NCI-H2227 treated with DMSO at 0.1 percent for 48 hours (cell line): ENCODE results near the gene HAGHL.

ENCODE experiments used
- DNase-seq: peaks from one replicate; lab custom pipeline; 2025; lab: John Stamatoyannopoulos, UW

Gene HAGHL

DNA sequence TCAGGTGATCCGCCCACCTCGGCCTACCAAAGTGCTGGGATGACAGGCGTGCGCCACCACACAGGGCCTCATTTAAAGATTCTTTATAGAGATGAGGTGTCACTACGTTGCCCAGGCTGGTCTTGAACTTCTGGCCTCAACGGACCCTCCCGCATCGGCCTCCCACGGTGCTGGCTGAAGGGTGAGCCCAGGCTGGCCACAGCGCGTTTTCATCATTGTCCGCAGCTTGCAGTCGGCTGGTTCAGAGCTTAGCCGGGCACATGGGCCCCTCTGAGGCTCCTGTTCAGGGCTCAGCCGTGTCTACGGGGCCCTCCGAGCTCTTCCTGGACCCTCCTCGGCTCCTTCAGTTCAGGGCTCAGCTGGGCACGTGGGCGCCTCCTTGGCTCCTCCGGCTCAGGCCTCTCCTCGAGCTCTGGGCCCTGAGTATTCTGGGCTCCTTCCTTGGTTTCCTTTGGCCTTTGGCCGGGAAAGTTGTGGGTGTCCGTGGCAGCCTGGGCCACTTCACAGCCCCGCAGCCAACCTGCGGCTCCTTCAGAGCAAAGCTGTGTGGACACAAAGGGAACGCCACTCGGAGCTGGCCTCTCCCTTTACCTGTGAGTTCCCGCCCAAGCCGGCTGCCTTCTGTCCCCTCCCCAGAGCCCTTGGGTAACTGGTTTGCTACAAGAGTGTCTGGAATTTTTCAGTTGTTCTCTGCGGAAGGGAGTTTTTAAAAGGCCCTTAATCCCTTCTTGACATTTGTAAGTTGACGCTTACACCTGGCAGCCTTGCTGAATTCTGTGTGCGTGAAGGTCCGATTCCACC, 32.4 kb downstream of the HAGHL start:
- no peak for DNase-seq

GRCh38 chr16:760065-760464, 33.2 kb downstream of the HAGHL start:
- DNase-seq: no peak

- DNase-seq: no peak
Observed at GRCh38 chr16:760545-761343, 33.8 kb downstream of the HAGHL start, which contains the start of gene MSLN. MSLN (plus strand) TSS chr16:760734; CDS start chr16:762681, 1,947 bp downstream.

- no peak for DNase-seq
Observed at GRCh38 chr16:761625-762513, 35.0 kb downstream of the HAGHL start.

DNA sequence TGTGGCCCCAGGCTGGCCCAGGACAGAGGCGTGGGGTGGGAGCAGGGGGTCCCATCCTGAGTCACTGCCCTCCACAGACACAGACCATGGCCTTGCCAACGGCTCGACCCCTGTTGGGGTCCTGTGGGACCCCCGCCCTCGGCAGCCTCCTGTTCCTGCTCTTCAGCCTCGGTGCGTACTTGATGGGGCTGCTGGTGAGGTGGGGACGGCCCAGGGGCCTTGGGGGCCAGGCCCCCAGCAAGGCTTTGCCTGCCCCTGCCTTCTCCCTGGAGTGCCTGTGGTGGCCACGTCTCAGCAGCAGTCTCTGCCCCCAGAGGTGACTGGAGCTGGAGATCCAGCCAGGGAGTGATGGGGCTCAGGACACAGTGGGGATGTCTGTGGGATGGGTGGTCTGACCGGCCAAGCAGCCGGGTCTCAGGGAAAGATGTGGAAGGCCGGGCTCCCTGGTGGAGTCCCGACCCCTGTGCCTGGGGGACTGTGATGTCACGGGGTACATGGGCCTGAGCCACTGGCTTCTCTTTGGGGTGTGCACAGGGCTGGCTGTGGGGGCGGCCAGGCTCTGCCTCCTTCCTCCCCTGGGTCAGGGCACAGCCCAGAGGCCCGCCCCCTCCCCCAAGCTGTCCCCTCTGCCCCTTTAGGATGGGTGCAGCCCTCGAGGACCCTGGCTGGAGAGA, 35.8 kb downstream of the HAGHL start:
- no peak for DNase-seq

DNA sequence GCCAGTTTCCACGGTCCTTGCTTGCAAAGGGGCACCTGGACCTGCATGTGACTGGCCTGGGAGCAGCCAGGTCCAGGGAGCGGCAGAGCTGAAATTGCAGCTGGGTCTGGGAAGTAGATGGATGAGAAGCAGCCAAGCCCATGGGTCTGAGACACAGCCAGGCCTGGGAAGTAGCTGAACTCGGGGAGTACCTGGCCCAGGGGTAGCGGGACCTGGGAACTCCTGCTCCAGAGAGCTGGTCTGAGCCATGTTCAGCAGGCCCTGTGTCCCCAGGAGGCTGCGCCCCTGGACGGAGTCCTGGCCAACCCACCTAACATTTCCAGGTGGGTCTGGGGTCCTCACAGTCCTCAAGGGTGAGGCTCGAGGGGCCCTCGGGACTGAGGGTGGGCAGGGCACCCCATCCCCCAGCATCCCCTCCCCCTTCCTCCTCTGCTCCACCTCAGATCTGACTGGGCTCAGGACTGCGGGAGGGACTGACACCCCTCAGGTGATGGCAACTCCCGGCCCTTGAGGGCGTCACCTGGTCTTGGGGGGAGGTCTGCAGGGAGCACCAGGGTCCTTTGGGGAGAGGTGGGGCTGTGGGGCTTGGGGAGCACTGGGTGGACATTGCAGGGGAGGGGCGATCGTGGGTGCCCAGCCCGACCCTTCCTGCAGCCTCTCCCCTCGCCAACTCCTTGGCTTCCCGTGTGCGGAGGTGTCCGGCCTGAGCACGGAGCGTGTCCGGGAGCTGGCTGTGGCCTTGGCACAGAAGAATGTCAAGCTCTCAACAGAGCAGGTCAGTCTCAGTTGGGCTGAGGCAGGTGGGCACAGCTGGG, 36.7 kb downstream of the HAGHL start:
- DNase-seq: no peak

GRCh38 chr16:764184-764750, 37.4 kb downstream of the HAGHL start:
- DNase-seq: no peak

GRCh38 chr16:764848-765487, 38.1 kb downstream of the HAGHL start:
- no peak for DNase-seq

GRCh38 chr16:765488-765865, 38.6 kb downstream of the HAGHL start:
- no peak for DNase-seq

GRCh38 chr16:766008-766819, 39.3 kb downstream of the HAGHL start:
- DNase-seq: no peak

DNA sequence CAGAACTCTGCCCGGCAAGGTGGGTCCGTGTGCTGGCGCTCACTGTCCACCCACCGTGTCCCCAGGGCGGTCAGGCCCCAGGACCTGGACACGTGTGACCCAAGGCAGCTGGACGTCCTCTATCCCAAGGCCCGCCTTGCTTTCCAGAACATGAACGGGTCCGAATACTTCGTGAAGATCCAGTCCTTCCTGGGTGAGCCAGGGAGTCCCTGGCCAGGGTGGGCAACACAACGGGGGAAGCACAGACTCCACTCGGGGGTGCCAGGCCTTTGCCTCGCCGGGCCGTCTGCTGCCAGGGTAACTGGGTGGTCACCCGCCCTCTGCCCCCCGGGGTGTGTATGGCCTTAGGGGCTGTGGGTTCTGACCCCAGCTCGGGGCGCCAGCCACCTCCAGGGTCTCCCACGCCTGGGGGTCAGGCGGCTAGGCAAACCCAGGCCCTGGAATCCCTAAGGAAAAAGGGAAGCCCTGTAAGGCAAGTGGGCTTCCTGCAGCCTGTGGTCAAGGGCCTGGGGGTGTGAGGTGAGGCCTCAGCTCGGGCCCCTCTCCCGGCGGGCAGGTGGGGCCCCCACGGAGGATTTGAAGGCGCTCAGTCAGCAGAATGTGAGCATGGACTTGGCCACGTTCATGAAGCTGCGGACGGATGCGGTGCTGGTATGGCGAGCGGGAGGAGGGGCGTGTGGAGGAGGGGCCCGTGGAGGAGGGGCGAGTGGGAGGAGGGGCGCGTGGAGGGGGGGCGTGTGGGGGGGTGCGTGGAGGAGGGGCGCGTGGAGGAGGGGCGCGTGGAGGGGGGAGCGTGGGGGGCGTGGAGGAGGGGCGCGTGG, 40.1 kb downstream of the HAGHL start:
- no peak for DNase-seq

GRCh38 chr16:767743-768235, 40.9 kb downstream of the HAGHL start:
- DNase-seq: no peak

- no peak for DNase-seq
Observed at GRCh38 chr16:768428-768827, 41.5 kb downstream of the HAGHL start.

GRCh38 chr16:769184-769784, 42.4 kb downstream of the HAGHL start:
- no peak for DNase-seq

- DNase-seq: no peak
Observed at GRCh38 chr16:769934-770333, 43.0 kb downstream of the HAGHL start.

GRCh38 chr16:770411-770810, 43.5 kb downstream of the HAGHL start:
- no peak for DNase-seq

GRCh38 chr16:772959-773358, 46.1 kb downstream of the HAGHL start:
- DNase-seq: no peak
